K562 (cell line): Measurements from ENCODE around the gene TCF3.

ENCODE experiments used
- ESRRA ChIP-seq: fragments of 450-650 bp; IDR thresholded peaks from 2 replicates; pipeline ENCODE4 v1.6.1; 2014; ENCODE audit warnings: low read depth, mild to moderate bottlenecking, moderate library complexity, borderline replicate concordance
- POLR2AphosphoS5 ChIP-seq: IDR thresholded peaks from 2 replicates; pipeline ENCODE4 v1.6.1; 2011; ENCODE audit warnings: mild to moderate bottlenecking, low read depth, low read length, moderate library complexity; ENCODE audit not compliant: control insufficient read depth, insufficient read depth
- RBM17 ChIP-seq: fragments of 200-400 bp; formaldehyde crosslinking; IDR thresholded peaks from 2 replicates; pipeline ENCODE4 v1.6.1; 2017; ENCODE audit warnings: low read depth, mild to moderate bottlenecking, low read length, borderline replicate concordance
- TAF1 ChIP-seq: IDR thresholded peaks from 2 replicates; pipeline ENCODE4 v1.6.1; 2011; ENCODE audit warnings: mild to moderate bottlenecking, low read length, moderate library complexity; ENCODE audit not compliant: insufficient read depth, control insufficient read depth, severe bottlenecking; ENCODE audit errors: extremely low read depth
- YY1 ChIP-seq, 3 experiments: IDR thresholded peaks; 2 replicates each; pipeline ENCODE4 v1.6.1; 2011; ENCODE audit warnings: low read length in 2 of 3, mild to moderate bottlenecking in 2 of 3, moderate library complexity in 2 of 3, borderline replicate concordance in 1 of 3, control low read depth in 1 of 3, low read depth in 1 of 3; ENCODE audit not compliant: insufficient read depth in 3 of 3, insufficient replicate concordance in 2 of 3, control insufficient read depth in 1 of 3, insufficient read length in 1 of 3; ENCODE audit errors: extremely low read depth in 1 of 3
- ZNF3 ChIP-seq: fragments of 250-450 bp; sonication (Bioruptor Pico); IDR thresholded peaks from 2 replicates; pipeline ENCODE4 v1.5.0; 2021; ENCODE audit warnings: mild to moderate bottlenecking, moderate library complexity
- TF ChIP-seq, protein P1 (sequence below): fragments of 450-650 bp; IDR thresholded peaks from 2 replicates; pipeline ENCODE4 v1.7.1; 2018; ENCODE audit warnings: mild to moderate bottlenecking, low read depth; ENCODE audit not compliant: partially characterized antibody
- TF ChIP-seq, protein P2 (sequence below): sonication (generic); formaldehyde crosslinking; IDR thresholded peaks from 2 replicates; pipeline ENCODE4 v1.8.0; 2023; ENCODE audit warnings: mild to moderate bottlenecking, missing genetic modification reagents

DNA sequence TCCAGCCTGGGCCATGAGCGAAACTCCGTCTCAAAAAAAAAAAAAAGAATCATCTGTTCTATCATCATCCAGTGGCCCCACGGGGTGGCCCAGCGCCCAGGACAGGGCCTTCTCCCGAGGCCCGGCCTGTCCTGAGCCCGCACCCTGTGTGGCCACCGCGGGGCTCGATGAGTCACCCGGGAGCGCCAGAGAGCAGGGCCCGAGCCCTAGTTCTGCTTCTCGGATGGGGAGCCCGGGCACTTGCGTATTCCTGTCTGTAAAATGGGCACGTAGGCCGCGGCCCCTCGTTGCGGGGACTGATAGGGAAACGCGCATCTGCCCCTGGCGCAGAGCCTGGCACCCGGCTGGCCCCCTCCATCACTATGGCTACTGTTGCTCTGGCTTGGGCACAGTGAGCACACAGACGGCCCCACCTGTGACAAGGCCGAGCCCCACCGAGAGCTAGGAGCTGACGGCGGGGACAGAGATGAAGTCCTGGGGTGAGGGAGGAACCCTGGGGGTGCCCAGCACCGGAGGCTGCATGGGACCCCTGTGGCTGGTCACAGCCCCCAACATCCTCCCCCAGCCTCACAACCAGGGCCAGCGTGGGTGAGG lies 25.9 kb downstream of the TCF3 start:
- TF ChIP-seq YY1 (IDR thresholded peaks at IDR 0.05; ENCODE audit: borderline replicate concordance in 1 of 3, control insufficient read depth in 1 of 3, extremely low read depth in 1 of 3, insufficient read depth in 3 of 3, insufficient read length in 1 of 3, insufficient replicate concordance in 2 of 3, low read depth in 1 of 3, low read length in 2 of 3) (no peak), POLR2AphosphoS5 (no peak), ESRRA (no peak), ZNF3 (no peak), TAF1 (no peak), RBM17 (no peak)
- TF ChIP-seq, protein P1, sequence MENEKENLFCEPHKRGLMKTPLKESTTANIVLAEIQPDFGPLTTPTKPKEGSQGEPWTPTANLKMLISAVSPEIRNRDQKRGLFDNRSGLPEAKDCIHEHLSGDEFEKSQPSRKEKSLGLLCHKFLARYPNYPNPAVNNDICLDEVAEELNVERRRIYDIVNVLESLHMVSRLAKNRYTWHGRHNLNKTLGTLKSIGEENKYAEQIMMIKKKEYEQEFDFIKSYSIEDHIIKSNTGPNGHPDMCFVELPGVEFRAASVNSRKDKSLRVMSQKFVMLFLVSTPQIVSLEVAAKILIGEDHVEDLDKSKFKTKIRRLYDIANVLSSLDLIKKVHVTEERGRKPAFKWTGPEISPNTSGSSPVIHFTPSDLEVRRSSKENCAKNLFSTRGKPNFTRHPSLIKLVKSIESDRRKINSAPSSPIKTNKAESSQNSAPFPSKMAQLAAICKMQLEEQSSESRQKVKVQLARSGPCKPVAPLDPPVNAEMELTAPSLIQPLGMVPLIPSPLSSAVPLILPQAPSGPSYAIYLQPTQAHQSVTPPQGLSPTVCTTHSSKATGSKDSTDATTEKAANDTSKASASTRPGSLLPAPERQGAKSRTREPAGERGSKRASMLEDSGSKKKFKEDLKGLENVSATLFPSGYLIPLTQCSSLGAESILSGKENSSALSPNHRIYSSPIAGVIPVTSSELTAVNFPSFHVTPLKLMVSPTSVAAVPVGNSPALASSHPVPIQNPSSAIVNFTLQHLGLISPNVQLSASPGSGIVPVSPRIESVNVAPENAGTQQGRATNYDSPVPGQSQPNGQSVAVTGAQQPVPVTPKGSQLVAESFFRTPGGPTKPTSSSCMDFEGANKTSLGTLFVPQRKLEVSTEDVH, result no peak
- TF ChIP-seq, protein P2, sequence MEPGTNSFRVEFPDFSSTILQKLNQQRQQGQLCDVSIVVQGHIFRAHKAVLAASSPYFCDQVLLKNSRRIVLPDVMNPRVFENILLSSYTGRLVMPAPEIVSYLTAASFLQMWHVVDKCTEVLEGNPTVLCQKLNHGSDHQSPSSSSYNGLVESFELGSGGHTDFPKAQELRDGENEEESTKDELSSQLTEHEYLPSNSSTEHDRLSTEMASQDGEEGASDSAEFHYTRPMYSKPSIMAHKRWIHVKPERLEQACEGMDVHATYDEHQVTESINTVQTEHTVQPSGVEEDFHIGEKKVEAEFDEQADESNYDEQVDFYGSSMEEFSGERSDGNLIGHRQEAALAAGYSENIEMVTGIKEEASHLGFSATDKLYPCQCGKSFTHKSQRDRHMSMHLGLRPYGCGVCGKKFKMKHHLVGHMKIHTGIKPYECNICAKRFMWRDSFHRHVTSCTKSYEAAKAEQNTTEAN (CRISPR knock-in tag), result no peak
